A673 (cell line): ENCODE measurements around the gene RALA. TPM values are rescaled to one million over a fixed set of nuclear protein-coding genes. Genes with fewer than 3 reads are reported as not detected.

Experiments used
- BruUV-seq: library from RNA; stranded (reverse); fragments of 400-500 nt; replicated peaks from 2 replicates; lab custom pipeline; 2021; lab: Mats Ljungman, UMichigan
- CTCF ChIA-PET: fragments of 300-600 bp; sonication (Branson Sonifier 250); formaldehyde crosslinking; loops from one replicate; lab custom pipeline; 2022; ENCODE audit warnings: antibody characterized with exemption; lab: Charles Lee
- POLR2A ChIA-PET: fragments of 300-600 bp; sonication (Branson Sonifier 250); formaldehyde crosslinking; loops from one replicate; lab custom pipeline; 2022; ENCODE audit warnings: antibody characterized with exemption; ENCODE audit not compliant: low non-redundant PET; lab: Charles Lee
- DNase-seq: peaks from one replicate; pipeline ENCODE4 v3.0.0-alpha.2; 2015; ENCODE audit warnings: low spot score
- H3K27ac ChIP-seq: fragments of 200-600 bp; sonication (generic); 2 replicates; pipeline ENCODE4 v1.5.1; 2016; ENCODE audit warnings: mixed run types, low read depth, mild to moderate bottlenecking, mixed read lengths, antibody characterized with exemption, low read length; ENCODE audit not compliant: poor library complexity, severe bottlenecking
- H3K27me3 ChIP-seq: fragments of 200-600 bp; sonication (generic); replicated peaks from 2 replicates; pipeline ENCODE4 v1.6.1; 2017; ENCODE audit warnings: mixed run types, low read depth, mild to moderate bottlenecking, mixed read lengths, antibody characterized with exemption, low read length; ENCODE audit not compliant: insufficient read depth, poor library complexity
- H3K36me3 ChIP-seq: fragments of 200-600 bp; sonication (generic); 2 replicates; pipeline ENCODE4 v1.6.1; 2016; ENCODE audit warnings: mixed run types, mild to moderate bottlenecking, mixed read lengths, antibody characterized with exemption, low read length; ENCODE audit not compliant: insufficient read depth, poor library complexity, severe bottlenecking
- H3K4me1 ChIP-seq: fragments of 200-600 bp; sonication (generic); 2 replicates; pipeline ENCODE4 v1.6.1; 2017; ENCODE audit warnings: mixed run types, mild to moderate bottlenecking, mixed read lengths, antibody characterized with exemption, low read length; ENCODE audit not compliant: insufficient read depth, poor library complexity, severe bottlenecking
- H3K4me3 ChIP-seq: fragments of 200-600 bp; sonication (generic); 2 replicates; pipeline ENCODE4 v1.5.1; 2016; ENCODE audit warnings: low read depth, mixed run types, mild to moderate bottlenecking, mixed read lengths, low read length; ENCODE audit not compliant: poor library complexity, severe bottlenecking
- H3K9me3 ChIP-seq: fragments of 200-600 bp; sonication (generic); 2 replicates; pipeline ENCODE4 v1.6.1; 2016; ENCODE audit warnings: mixed run types, low read depth, mild to moderate bottlenecking, mixed read lengths, antibody characterized with exemption, low read length; ENCODE audit not compliant: poor library complexity, severe bottlenecking
- EZH2 ChIP-seq: fragments of 200-600 bp; sonication (generic); IDR thresholded peaks from 2 replicates; pipeline ENCODE4 v1.6.1; 2017; ENCODE audit warnings: borderline replicate concordance, low read depth, mild to moderate bottlenecking, mixed read lengths, antibody characterized with exemption, low read length; ENCODE audit not compliant: poor library complexity, severe bottlenecking
- intact Hi-C: fragments of 100-400 bp; cut with micrococcal nuclease; formaldehyde crosslinking; loops from one replicate; pipeline ENCODE4 v1.10.0; 2022; ENCODE audit not compliant: unreplicated experiment
- total RNA-seq: library from RNA; stranded (reverse); gene quantifications from 2 replicates; pipeline ENCODE4 v1.2.3, GENCODE V29; 2021
- TF ChIP-seq, protein P1 (sequence below): fragments of 300-800, 200-600 bp; sonication (generic); conservative IDR thresholded peaks from 2 replicates; pipeline ENCODE4 v1.5.1; 2017; ENCODE audit warnings: low read depth, mild to moderate bottlenecking, antibody characterized with exemption, low read length, moderate library complexity, mixed read lengths

Gene RALA
- total RNA-seq, 1 experiment from 2014 or later, result 33.9 TPM

DNA sequence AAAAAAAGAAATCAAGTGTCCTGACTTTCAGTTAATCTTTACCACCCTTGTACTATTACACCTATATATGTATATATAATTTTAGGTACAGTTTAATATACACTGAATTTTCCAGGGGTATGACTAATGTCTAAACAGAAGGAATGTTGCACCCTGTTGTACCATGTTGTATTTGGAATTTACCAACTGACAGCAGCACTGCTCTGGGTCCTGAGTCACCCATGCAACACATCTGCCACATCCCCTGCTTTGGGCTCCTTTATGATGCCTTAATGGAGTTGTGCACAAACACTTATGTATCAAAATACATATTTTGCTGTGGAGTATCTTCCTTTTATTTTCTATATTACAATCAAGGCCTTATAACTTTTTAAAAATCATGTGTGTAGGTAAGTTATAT lies 36.0 kb upstream of the RALA start:
- no peak for TF ChIP-seq EZH2
- BruUV-seq, result no TSS peak
- CTCF ChIA-PET, result no interaction called here

DNA sequence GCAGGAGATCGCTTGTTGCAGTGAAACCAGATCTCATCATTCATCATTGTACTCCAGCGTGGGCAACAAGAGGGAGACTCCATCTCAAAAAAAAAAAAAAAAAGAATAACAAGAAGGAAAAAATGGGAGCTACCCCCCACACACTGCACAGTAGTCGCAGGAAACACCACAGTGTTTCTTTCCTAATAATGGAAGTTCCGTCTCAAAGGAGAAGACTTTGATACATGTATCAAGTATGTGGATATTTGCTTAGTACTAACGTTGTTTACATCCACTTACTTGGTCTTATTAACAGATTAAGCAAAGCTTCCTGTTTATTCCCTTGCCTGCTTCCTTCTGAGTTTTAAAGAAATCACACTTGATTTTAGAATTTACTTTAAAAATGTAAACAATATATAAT lies 35.0 kb upstream of the RALA start:
- Histone ChIP-seq H3K4me3 (no peak overlapping the region), H3K27ac (no peak overlapping the region), H3K27me3 (no peaks in the 10 kb centered on the region), H3K4me1 (peaks cover 7% of the 10 kb centered on the region), H3K9me3 (no peaks in the 10 kb centered on the region), H3K36me3 (no peaks in the 10 kb centered on the region)
- TF ChIP-seq EZH2, result no peak
- TF ChIP-seq, protein P1, sequence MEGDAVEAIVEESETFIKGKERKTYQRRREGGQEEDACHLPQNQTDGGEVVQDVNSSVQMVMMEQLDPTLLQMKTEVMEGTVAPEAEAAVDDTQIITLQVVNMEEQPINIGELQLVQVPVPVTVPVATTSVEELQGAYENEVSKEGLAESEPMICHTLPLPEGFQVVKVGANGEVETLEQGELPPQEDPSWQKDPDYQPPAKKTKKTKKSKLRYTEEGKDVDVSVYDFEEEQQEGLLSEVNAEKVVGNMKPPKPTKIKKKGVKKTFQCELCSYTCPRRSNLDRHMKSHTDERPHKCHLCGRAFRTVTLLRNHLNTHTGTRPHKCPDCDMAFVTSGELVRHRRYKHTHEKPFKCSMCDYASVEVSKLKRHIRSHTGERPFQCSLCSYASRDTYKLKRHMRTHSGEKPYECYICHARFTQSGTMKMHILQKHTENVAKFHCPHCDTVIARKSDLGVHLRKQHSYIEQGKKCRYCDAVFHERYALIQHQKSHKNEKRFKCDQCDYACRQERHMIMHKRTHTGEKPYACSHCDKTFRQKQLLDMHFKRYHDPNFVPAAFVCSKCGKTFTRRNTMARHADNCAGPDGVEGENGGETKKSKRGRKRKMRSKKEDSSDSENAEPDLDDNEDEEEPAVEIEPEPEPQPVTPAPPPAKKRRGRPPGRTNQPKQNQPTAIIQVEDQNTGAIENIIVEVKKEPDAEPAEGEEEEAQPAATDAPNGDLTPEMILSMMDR, result no peak
- CTCF ChIA-PET, result interaction anchor here (2.3 kb wide), 1 partner anchor 8 kb away, joined by 6 read pairs; no protein-coding TSS in a partner anchor
- no TSS peak for BruUV-seq
- POLR2A ChIA-PET, result no interaction called here
- no peak for DNase-seq
- intact Hi-C loops, result no loop called here

More for the DNA sequence above, 36.0 kb upstream of the RALA start:
- Histone ChIP-seq H3K27ac (no peak overlapping the region), H3K4me1 (peaks cover 7% of the 10 kb centered on the region), H3K9me3 (no peaks in the 10 kb centered on the region), H3K27me3 (no peaks in the 10 kb centered on the region), H3K36me3 (no peaks in the 10 kb centered on the region), H3K4me3 (no peak overlapping the region)
- intact Hi-C loops, result no loop called here
- POLR2A ChIA-PET, result no interaction called here
- DNase-seq, result no peak

DNA sequence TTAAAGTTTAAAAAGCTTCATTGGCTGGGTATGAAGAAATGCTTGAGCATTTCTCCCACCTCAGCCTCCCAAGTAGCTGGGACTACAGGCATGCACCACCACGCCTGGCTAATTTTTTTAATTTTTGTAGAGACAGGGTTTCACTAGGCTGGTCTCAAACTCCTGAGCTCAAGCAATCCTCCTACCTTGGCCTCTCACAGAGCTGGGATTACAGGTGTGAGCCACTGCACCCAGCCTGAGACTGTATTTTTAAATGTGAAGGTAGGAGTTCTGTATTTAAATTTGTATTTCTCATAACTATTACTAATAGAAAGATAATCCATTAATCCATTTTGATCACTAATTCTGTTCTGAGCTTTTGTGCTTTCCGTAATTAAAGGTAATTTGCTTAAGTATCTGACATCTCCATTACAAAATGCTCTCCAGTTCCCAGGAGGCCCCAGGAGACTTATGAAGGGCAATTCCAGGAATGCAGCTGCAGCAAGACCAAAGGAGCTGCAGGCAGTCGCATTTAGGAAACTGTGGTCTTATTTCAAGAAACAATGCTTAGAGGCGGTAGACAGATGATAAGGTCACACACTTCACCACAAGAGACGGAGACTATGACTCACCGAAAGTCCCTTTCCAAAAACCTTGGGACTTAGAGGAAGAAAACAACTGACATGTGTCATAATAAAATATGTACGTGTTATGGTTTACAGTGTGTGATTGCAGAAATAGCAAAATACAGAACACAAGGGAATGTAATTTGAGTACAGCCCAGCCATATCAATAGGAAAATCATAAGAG lies 33.9 kb upstream of the RALA start:
- POLR2A ChIA-PET, result no interaction called here
- BruUV-seq, result no TSS peak
- intact Hi-C loops, result no loop called here
- Histone ChIP-seq H3K27ac (no peak overlapping the region), H3K9me3 (no peaks in the 10 kb centered on the region), H3K36me3 (no peaks in the 10 kb centered on the region), H3K27me3 (no peaks in the 10 kb centered on the region), H3K4me1 (peaks cover 7% of the 10 kb centered on the region), H3K4me3 (no peak overlapping the region)
- TF ChIP-seq EZH2, result no peak
- TF ChIP-seq, protein P1, result no peak
- DNase-seq, result peak; percentile 60
- CTCF ChIA-PET, result interaction anchor here (2.3 kb wide), 1 partner anchor 9 kb away, joined by 6 read pairs; no protein-coding TSS in a partner anchor
